ENCODE measurements around the gene ANGPTL8. TPM values are rescaled to one million over a fixed set of nuclear protein-coding genes. Genes with fewer than 3 reads are reported as not detected.
A peak's percentile ranks its signal among the peaks of the same experiment; 100 is the strongest.

Gene ANGPTL8
- total and polyA plus RNA-seq, 2 of the 4 experiments (the other 2 are of a cell fraction) = not detected

- H2AFZ ChIP-seq (replicated peaks; ENCODE audit: low read length, poor library complexity) = peak overlapping the region; percentile 91
Observed at GRCh38 chr19:11203194-11204075, 36.0 kb upstream of the ANGPTL8 start.

More at GRCh38 chr19:11203194-11204075, 36.0 kb upstream of the ANGPTL8 start:
- Histone ChIP-seq H3K18ac (ENCODE audit: low read depth, low read length) (peak overlapping the region; percentile 85), H4K5ac (ENCODE audit: low read depth, low read length) (peak overlapping the region; percentile 89), H3K4ac (ENCODE audit: low read depth, low read length) (peak overlapping the region; percentile 100), H2AK9ac (replicated peaks; ENCODE audit: low read depth, low read length, poor library complexity) (peak overlapping the region; percentile 88), H4K91ac (ENCODE audit: insufficient read depth, low read depth, low read length) (peak overlapping the region; percentile 99), H3K27ac (ENCODE audit: insufficient read depth, low read length) (peak overlapping the region; percentile 89), H3K23ac (ENCODE audit: low read depth, low read length) (peak overlapping the region; percentile 98), H3K4me3 (ENCODE audit: insufficient read depth, low read depth, low read length) (no peak overlapping the region), H3K14ac (replicated peaks; ENCODE audit: low read depth, low read length) (peak overlapping the region; percentile 96), H3K4me1 (ENCODE audit: control insufficient read depth, insufficient read depth, low read length) (peaks cover 13% of the 10 kb centered on the region), H3K79me1 (ENCODE audit: low read depth in 1 of 2, low read length in 2 of 2) (peaks cover 8 to 21% of the 10 kb centered on the region in 2 experiments; a peak in 3 of 4 replicates), H3K27me3 (ENCODE audit: control insufficient read depth, insufficient read depth, low read length) (no peaks in the 10 kb centered on the region), H3K36me3 (ENCODE audit: control insufficient read depth, insufficient read depth, low read length) (peaks cover 7% of the 10 kb centered on the region; the same call in 1 of the 2 replicates), H2BK120ac (ENCODE audit: low read depth, low read length) (peak overlapping the region; percentile 93), H2BK15ac (ENCODE audit: low read depth, low read length) (peak overlapping the region; percentile 100), H3K4me2 (ENCODE audit: low read depth, low read length) (peak overlapping the region; percentile 48), H3K9ac (ENCODE audit: low read depth, low read length) (peak overlapping the region; percentile 61), H3K56ac (ENCODE audit: extremely low read depth, insufficient read depth, low read length) (peak overlapping the region; percentile 53), H4K8ac (ENCODE audit: low read depth in 2 of 2, low read length in 2 of 2) (peak overlapping the region; percentile 95 to 96), H2BK5ac (ENCODE audit: low read depth, low read length, poor library complexity, severe bottlenecking) (peak overlapping the region; percentile 81), H3K9me3 (ENCODE audit: control insufficient read depth, insufficient read depth, low read length) (no peaks in the 10 kb centered on the region), H2AK5ac (ENCODE audit: low read depth, low read length) (peak overlapping the region; percentile 98), H2BK20ac (ENCODE audit: low read depth, low read length) (peak overlapping the region; percentile 99), H3K9me1 (ENCODE audit: insufficient read depth, low read length) (peaks cover 11% of the 10 kb centered on the region), H4K20me1 (ENCODE audit: insufficient read depth, low read length) (no peaks in the 10 kb centered on the region)
- BruUV-seq (replicated peaks) = no TSS peak
- WGBS, 2 experiments (ENCODE audit: extremely low coverage in 2 of 2, insufficient read length in 1 of 2) = 9% methylated on average over 4 of the region's 17 CpGs; no CpG with 5 or more reads in 1 of the 2 experiments
- CTCF ChIA-PET = interaction anchor here (0.6 to 1.2 kb wide), 7 partner anchors 8 to 262 kb away, joined by 3 to 6 read pairs (median 3); no protein-coding TSS in a partner anchor
- TF ChIP-seq FOS (IDR thresholded peaks at IDR 0.05; ENCODE audit: low read depth, low read length) (peak; percentile 38; the same call in 1 of the 2 replicates), SMC3 (IDR thresholded peaks at IDR 0.05; ENCODE audit: low read depth, low read length) (peak; percentile 86), RAD21 (IDR thresholded peaks at IDR 0.05; ENCODE audit: low read length) (peak; percentile 86), USF2 (IDR thresholded peaks at IDR 0.05; ENCODE audit: low read depth, low read length) (peak; percentile 83), CHD1 (IDR thresholded peaks at IDR 0.05; ENCODE audit: low read depth, low read length) (no peak), POLR2A (IDR thresholded peaks at IDR 0.05; ENCODE audit: low read depth, low read length) (no peak), MXI1 (IDR thresholded peaks at IDR 0.05; ENCODE audit: borderline replicate concordance, low read depth, low read length) (peak; percentile 16; the same call in 1 of the 2 replicates), CTCF (conservative IDR thresholded peaks at IDR 0.05; ENCODE audit: low read depth, low read length) (peak; percentile 84), MAZ (IDR thresholded peaks at IDR 0.05; ENCODE audit: borderline replicate concordance, low read depth, low read length) (peak; percentile 80; the same call in 1 of the 2 replicates)
- intact Hi-C loops (cut with micrococcal nuclease) (loop anchor here (1.0 kb wide), 3 partner anchors 66 to 167 kb away; no protein-coding TSS in a partner anchor), dilution Hi-C loops (cut with HindIII; ENCODE audit: low sequenced_read_pairs, unreplicated experiment) (no loop called here), in situ Hi-C loops (cut with MboI; ENCODE audit: low sequenced_read_pairs) (loop anchor here (5.0 to 10.0 kb wide), 3 partner anchors 71 to 266 kb away; no protein-coding TSS in a partner anchor)
- ATAC-seq (ENCODE audit: low read depth) (peak; percentile 80), DNase-seq (peak; percentile 71)
- POLR2A ChIA-PET (ENCODE audit: unreplicated experiment) = no interaction called here

All from IMR-90 (cell line).